ENCODE results near the gene PKMYT1.
"Not testable (repeated sequence)": the region's sequence is repeated elsewhere in the genome, so short reads cannot be mapped to it uniquely, and the experiment has no call there.

PKMYT1 gene

DNA sequence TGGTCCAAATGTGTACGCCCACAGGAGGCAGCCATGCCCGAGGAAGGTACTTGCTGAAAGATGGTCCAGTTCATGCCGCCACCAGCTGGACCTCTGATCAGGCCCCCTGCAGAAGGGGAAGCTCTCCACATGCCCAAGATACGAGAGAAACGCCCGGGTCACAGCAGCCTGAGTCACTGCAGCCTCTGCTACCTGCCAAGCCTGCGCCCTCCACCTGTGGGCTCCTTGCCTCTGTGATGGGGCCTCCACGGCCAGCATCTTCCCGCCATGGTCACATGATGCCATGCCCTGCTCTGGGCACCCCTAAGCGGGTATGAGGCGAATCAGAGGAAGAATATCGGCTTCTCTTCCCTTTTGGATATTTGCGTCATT lies 29.9 kb downstream of the PKMYT1 start:
- H3K36me3 ChIP-seq (ENCODE audit: insufficient read depth), result no peaks in the 10 kb centered on the region
- no peak overlapping the region for H3K27ac ChIP-seq
- peaks cover 26% of the 10 kb centered on the region for H3K27me3 ChIP-seq (ENCODE audit: insufficient read depth, low read depth)
- no peaks in the 10 kb centered on the region for H4K20me1 ChIP-seq (ENCODE audit: insufficient read depth)
- no peak overlapping the region for H3K9ac ChIP-seq
- H3K79me2 ChIP-seq (ENCODE audit: insufficient read depth, low read depth), result no peaks in the 10 kb centered on the region
- H3K4me2 ChIP-seq, result no peak overlapping the region
- no peak overlapping the region for H3K4me3 ChIP-seq (IDR thresholded peaks at IDR 0.05; ENCODE audit: insufficient read depth, low read depth, low read length)
- H3K4me1 ChIP-seq (ENCODE audit: low read depth, poor library complexity, severe bottlenecking), result peaks cover 27% of the 10 kb centered on the region
- no peak overlapping the region for H2AFZ ChIP-seq (ENCODE audit: low read depth)
- TF ChIP-seq, protein P1, sequence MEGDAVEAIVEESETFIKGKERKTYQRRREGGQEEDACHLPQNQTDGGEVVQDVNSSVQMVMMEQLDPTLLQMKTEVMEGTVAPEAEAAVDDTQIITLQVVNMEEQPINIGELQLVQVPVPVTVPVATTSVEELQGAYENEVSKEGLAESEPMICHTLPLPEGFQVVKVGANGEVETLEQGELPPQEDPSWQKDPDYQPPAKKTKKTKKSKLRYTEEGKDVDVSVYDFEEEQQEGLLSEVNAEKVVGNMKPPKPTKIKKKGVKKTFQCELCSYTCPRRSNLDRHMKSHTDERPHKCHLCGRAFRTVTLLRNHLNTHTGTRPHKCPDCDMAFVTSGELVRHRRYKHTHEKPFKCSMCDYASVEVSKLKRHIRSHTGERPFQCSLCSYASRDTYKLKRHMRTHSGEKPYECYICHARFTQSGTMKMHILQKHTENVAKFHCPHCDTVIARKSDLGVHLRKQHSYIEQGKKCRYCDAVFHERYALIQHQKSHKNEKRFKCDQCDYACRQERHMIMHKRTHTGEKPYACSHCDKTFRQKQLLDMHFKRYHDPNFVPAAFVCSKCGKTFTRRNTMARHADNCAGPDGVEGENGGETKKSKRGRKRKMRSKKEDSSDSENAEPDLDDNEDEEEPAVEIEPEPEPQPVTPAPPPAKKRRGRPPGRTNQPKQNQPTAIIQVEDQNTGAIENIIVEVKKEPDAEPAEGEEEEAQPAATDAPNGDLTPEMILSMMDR (conservative IDR thresholded peaks at IDR 0.05; ENCODE audit: low read depth, low read length), result no peak

DNA sequence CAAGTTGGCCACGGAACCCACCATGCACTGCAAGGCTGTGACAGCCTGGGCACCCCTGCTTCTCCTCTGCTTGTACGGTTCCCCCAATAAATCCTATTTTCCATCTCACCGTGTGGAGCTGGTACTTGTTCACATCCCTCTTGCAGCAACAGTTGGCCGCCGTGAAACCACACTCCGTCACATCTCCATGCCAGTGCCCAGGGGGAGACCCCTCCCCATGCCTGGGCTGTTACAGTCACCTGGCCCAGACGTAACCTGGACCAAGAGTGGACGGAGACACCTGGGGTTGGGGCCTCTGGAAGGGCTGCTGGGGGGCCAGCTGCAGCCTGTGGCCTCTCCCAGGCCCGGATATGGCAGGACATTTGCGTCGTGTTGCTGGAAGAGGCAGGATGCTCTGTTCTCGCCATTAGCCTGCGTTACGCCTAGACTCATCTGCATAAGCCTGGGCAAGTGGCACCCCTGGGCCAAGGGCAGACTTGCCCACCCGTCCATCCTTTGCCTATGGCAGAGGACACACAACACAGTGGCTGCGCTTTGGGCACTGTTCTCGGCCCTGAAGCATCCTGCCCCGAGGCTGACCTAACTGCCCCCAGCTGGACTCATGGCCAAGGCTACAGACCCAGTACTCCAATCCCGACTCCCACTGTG lies 30.4 kb downstream of the PKMYT1 start:
- Histone ChIP-seq H3K4me1 (ENCODE audit: low read depth, poor library complexity, severe bottlenecking) (peaks cover 27% of the 10 kb centered on the region), H3K27me3 (ENCODE audit: insufficient read depth, low read depth) (peaks cover 26% of the 10 kb centered on the region), H4K20me1 (ENCODE audit: insufficient read depth) (no peaks in the 10 kb centered on the region), H3K4me2 (no peak overlapping the region), H3K4me3 (IDR thresholded peaks at IDR 0.05; ENCODE audit: insufficient read depth, low read depth, low read length) (no peak overlapping the region), H3K79me2 (ENCODE audit: insufficient read depth, low read depth) (no peaks in the 10 kb centered on the region), H3K36me3 (ENCODE audit: insufficient read depth) (no peaks in the 10 kb centered on the region), H3K27ac (no peak overlapping the region), H2AFZ (ENCODE audit: low read depth) (no peak overlapping the region), H3K9ac (no peak overlapping the region)
- TF ChIP-seq, protein P1 (conservative IDR thresholded peaks at IDR 0.05; ENCODE audit: low read depth, low read length), result no peak

DNA sequence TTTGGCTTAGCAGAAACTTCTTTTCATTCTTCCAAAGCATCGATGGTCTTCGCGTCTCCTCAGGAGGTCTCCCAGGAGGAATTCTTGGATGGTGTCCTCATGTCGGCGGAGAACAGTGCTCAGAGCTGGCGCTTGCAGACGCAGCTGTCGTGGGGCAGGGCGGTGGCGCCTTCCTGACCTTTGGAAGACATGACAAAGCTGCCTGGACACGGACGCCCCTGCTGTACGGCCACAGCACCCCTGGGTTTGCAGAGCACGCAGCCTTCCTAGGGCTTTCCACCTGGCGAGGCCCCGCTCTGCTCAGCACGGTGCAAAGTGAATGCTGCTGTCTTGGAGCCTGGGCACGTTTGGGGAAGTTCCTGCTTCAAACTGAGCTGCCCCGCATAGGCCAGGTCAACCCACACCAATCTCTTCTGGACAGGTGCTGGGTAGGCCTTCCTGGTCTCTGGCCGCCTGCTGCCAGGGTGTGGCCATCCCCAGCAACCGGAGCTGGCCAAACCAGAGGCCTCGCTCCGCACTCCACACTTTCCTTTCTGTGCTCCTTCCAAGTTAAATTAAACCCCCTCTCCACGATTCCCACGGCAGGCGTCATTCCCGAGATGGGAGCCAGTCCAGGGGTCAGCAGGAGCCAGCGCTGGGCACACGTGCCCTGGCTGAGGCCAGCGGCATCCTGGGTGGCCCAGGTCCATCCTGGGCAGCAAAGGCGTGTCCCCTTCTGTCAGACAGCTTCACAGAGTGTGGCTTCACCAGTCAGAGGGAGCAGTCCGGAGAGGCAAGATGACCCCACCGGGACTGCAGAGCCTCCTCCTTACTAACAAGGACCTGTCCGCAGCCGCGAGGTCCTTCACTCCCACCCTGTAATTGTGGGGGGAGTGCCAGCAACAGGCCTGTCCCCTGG lies 31.2 kb downstream of the PKMYT1 start:
- TF ChIP-seq, protein P1 (conservative IDR thresholded peaks at IDR 0.05; ENCODE audit: low read depth, low read length), result no peak

DNA sequence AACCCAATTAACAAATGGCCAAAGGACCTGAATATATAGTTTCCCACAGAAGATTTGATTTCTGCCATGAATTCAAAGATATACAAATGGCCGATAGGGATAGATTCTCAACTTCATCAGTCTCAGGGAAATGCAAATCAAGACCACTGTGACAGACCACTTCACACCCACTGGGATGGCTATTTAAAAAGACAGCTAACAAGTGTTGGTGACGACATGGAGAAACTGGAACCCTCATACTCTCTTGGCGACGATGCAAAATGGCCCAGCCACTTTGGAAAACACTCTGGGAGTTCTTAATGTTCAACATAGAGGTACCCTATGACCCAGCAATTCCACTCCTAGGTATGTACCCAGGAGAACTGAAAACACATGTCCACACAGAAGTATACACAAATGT lies 33.6 kb downstream of the PKMYT1 start:
- H3K36me3 ChIP-seq (ENCODE audit: insufficient read depth), result no peaks in the 10 kb centered on the region
- H3K4me3 ChIP-seq (IDR thresholded peaks at IDR 0.05; ENCODE audit: insufficient read depth, low read depth, low read length), result no peak overlapping the region
- no peaks in the 10 kb centered on the region for H4K20me1 ChIP-seq (ENCODE audit: insufficient read depth)
- no peak overlapping the region for H3K9ac ChIP-seq
- TF ChIP-seq, protein P1 (conservative IDR thresholded peaks at IDR 0.05; ENCODE audit: low read depth, low read length), result no peak
- H3K27me3 ChIP-seq (ENCODE audit: insufficient read depth, low read depth), result no peaks in the 10 kb centered on the region
- no peaks in the 10 kb centered on the region for H3K4me1 ChIP-seq (ENCODE audit: low read depth, poor library complexity, severe bottlenecking)
- H3K79me2 ChIP-seq (ENCODE audit: insufficient read depth, low read depth), result no peaks in the 10 kb centered on the region
- H3K4me2 ChIP-seq, result no peak overlapping the region
- no peak overlapping the region for H3K27ac ChIP-seq
- no peak overlapping the region for H2AFZ ChIP-seq (ENCODE audit: low read depth)

More for the DNA sequence above, 31.2 kb downstream of the PKMYT1 start:
- Histone ChIP-seq H3K36me3 (ENCODE audit: insufficient read depth) (no peaks in the 10 kb centered on the region), H3K4me2 (no peak overlapping the region), H3K79me2 (ENCODE audit: insufficient read depth, low read depth) (no peaks in the 10 kb centered on the region), H3K4me3 (IDR thresholded peaks at IDR 0.05; ENCODE audit: insufficient read depth, low read depth, low read length) (no peak overlapping the region), H3K27me3 (ENCODE audit: insufficient read depth, low read depth) (peaks cover 21% of the 10 kb centered on the region), H4K20me1 (ENCODE audit: insufficient read depth) (no peaks in the 10 kb centered on the region), H3K4me1 (ENCODE audit: low read depth, poor library complexity, severe bottlenecking) (peaks cover 21% of the 10 kb centered on the region), H3K27ac (no peak overlapping the region), H2AFZ (ENCODE audit: low read depth) (no peak overlapping the region), H3K9ac (no peak overlapping the region)

DNA sequence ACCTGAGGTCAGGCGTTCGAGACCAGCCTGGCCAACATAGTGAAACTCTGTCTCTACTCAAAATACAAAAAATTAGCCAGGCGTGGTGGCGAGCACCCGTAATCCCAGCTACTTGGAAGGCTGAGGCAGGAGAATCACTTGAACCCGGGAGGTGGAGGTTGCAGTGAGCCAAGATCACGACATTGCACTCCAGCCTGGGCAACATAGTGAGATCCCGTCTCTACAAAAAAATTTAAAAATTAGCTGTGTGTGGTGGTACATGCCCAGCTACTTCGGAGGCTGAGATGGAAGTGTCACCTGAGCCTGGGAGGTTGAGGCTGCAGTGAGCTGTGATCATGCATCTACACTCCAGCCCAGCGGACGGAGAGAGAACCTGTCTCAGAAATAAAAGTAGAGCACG lies 36.5 kb downstream of the PKMYT1 start:
- H3K4me2 ChIP-seq; H2AFZ ChIP-seq (ENCODE audit: low read depth); H4K20me1 ChIP-seq (ENCODE audit: insufficient read depth); H3K27ac ChIP-seq; H3K4me3 ChIP-seq (IDR thresholded peaks at IDR 0.05; ENCODE audit: insufficient read depth, low read depth, low read length); H3K9ac ChIP-seq; H3K36me3 ChIP-seq (ENCODE audit: insufficient read depth); H3K27me3 ChIP-seq (ENCODE audit: insufficient read depth, low read depth); H3K4me1 ChIP-seq (ENCODE audit: low read depth, poor library complexity, severe bottlenecking); H3K79me2 ChIP-seq (ENCODE audit: insufficient read depth, low read depth): not testable (repeated sequence)
